Gastrocnemius medialis (tissue), 4 donors: ENCODE results near the gene BMPR1B. TPM values are rescaled to one million over a fixed set of nuclear protein-coding genes. Genes with fewer than 3 reads are reported as not detected.

ENCODE experiments used
- ATAC-seq, 2 donors: fragments of 150-250 bp; one replicate each; pipeline ENCODE4 v1.9.1; 2016
- DNase-seq, 2 donors: peaks; one replicate each; pipeline ENCODE4 v3.0.0-alpha.2; 2019
- H3K27ac ChIP-seq, 4 donors: fragments of 200-600 bp; sonication (generic); 1 replicate in 1 of 4; 2 replicates in 3 of 4; pipeline ENCODE4 v1.5.1; 2016 to 2018; ENCODE audit warnings: mild to moderate bottlenecking in 2 of 4, moderate library complexity in 1 of 4
- H3K27me3 ChIP-seq, 3 donors: fragments of 200-600 bp; sonication (generic) in 2 of 3; 1 replicate in 1 of 3; 2 replicates in 2 of 3; pipeline versions ENCODE4 v1.5.1 to v1.6.0; 2016 to 2019; ENCODE audit warnings: mild to moderate bottlenecking in 1 of 3, moderate library complexity in 1 of 3
- H3K36me3 ChIP-seq, 2 donors: fragments of 200-600 bp; sonication (generic) in 1 of 2; one replicate each; pipeline ENCODE4 v1.5.1; 2017 to 2018
- H3K4me1 ChIP-seq, 2 donors: fragments of 200-600 bp; sonication (generic) in 1 of 2; one replicate each; pipeline ENCODE4 v1.5.1; 2016 to 2017; ENCODE audit warnings: mild to moderate bottlenecking in 2 of 2
- H3K4me3 ChIP-seq, 4 donors: fragments of 200-600 bp; sonication (generic) in 3 of 4; 1 replicate in 1 of 4; 2 replicates in 3 of 4; pipeline ENCODE4 v1.5.1; 2016 to 2019; ENCODE audit warnings: mild to moderate bottlenecking in 2 of 4
- H3K9me3 ChIP-seq, 3 donors: fragments of 200-600 bp; sonication (generic) in 2 of 3; 1 replicate in 1 of 3; 2 replicates in 2 of 3; pipeline ENCODE4 v1.5.1; 2016 to 2019
- CTCF ChIP-seq, 5 experiments: fragments of 450-650 bp in 3 of 5; fragments of 200-600 bp in 2 of 5; sonication (generic) in 2 of 5; IDR thresholded peaks in 4 of 5; conservative IDR thresholded peaks in 1 of 5; 1 replicate in 4 of 5; 2 replicates in 1 of 5; pipeline ENCODE4 v1.5.1; 2016 to 2019; ENCODE audit warnings: antibody characterized with exemption in 5 of 5, mild to moderate bottlenecking in 3 of 5, moderate library complexity in 3 of 5
- POLR2A ChIP-seq, 2 donors: fragments of 450-650 bp; IDR thresholded peaks; one replicate each; pipeline ENCODE4 v1.6.1; 2017; ENCODE audit warnings: antibody characterized with exemption in 2 of 2, mild to moderate bottlenecking in 2 of 2, moderate library complexity in 2 of 2
- in situ Hi-C, 4 donors: fragments of 200-750 bp; cut with MboI; loops; one replicate each; pipeline versions ENCODE4 v1.15.0 to v1.8.0; 2017; ENCODE audit warnings: low sequenced_read_pairs in 4 of 4
- intact Hi-C: fragments of 100-400 bp; cut with DNase I; formaldehyde crosslinking; loops from one replicate; pipeline ENCODE4 v1.15.1; 2023; ENCODE audit warnings: low total_unique reads
- total RNA-seq, 4 donors: library from RNA; depleted of rRNA; stranded (reverse); fragments of >200 nt; gene quantifications; one replicate each; pipeline versions ENCODE4 v1.1.0 to v1.2.3, GENCODE V29; 2016

BMPR1B gene
- total RNA-seq, 4 donors from 2014 or later, result 0.92 to 6.9 (median 1.7) TPM

GRCh38 chr4:95102162-95102790 lies 344.5 kb downstream of the BMPR1B start:
- Histone ChIP-seq H3K27me3 (no peaks in the 10 kb centered on the region), H3K27ac (no peak overlapping the region), H3K36me3 (no peaks in the 10 kb centered on the region), H3K4me1 (peaks cover 26 to 39% of the 10 kb centered on the region in 2 donors), H3K9me3 (no peaks in the 10 kb centered on the region), H3K4me3 (no peak overlapping the region)
- intact Hi-C loops, result no loop called here
- ATAC-seq, result no peak
- in situ Hi-C loops, result loop anchor here in 3 of 4 donors (10.0 to 25.0 kb wide), 3 partner anchors 465 to 490 kb away; no protein-coding TSS in a partner anchor
- TF ChIP-seq CTCF (IDR thresholded peaks at IDR 0.05 in 4 of 5, conservative IDR thresholded peaks at IDR 0.05 in 1 of 5) (no peak), POLR2A (IDR thresholded peaks at IDR 0.05) (no peak)
- no peak for DNase-seq

GRCh38 chr4:95105112-95105511 lies 347.4 kb downstream of the BMPR1B start:
- H3K36me3 ChIP-seq, result no peaks in the 10 kb centered on the region
- peaks cover 26 to 41% of the 10 kb centered on the region in 2 donors for H3K4me1 ChIP-seq
- in situ Hi-C loops, result loop anchor here in 3 of 4 donors (10.0 to 25.0 kb wide), 3 partner anchors 468 to 493 kb away; no protein-coding TSS in a partner anchor
- H3K4me3 ChIP-seq, result no peak overlapping the region
- TF ChIP-seq POLR2A (IDR thresholded peaks at IDR 0.05), result no peak
- no peak for TF ChIP-seq CTCF (IDR thresholded peaks at IDR 0.05 in 4 of 5, conservative IDR thresholded peaks at IDR 0.05 in 1 of 5)
- no peaks in the 10 kb centered on the region for H3K27me3 ChIP-seq
- no peaks in the 10 kb centered on the region for H3K9me3 ChIP-seq
- intact Hi-C loops, result no loop called here
- peak overlapping the region in 2 of 4 donors; percentile 29 to 31 for H3K27ac ChIP-seq
- ATAC-seq, result peak; percentile 64 to 78
- DNase-seq, result no peak

- no peaks in the 10 kb centered on the region for H3K9me3 ChIP-seq
- no peaks in the 10 kb centered on the region for H3K27me3 ChIP-seq
- ATAC-seq (peak; percentile 86 to 89), DNase-seq (no peak)
- H3K4me3 ChIP-seq, result no peak overlapping the region
- TF ChIP-seq CTCF (IDR thresholded peaks at IDR 0.05 in 4 of 5, conservative IDR thresholded peaks at IDR 0.05 in 1 of 5) (no peak), POLR2A (IDR thresholded peaks at IDR 0.05) (no peak)
- peak overlapping the region in 2 of 4 donors; percentile 29 to 31 for H3K27ac ChIP-seq
- no peaks in the 10 kb centered on the region for H3K36me3 ChIP-seq
- H3K4me1 ChIP-seq, result peaks cover 26 to 41% of the 10 kb centered on the region in 2 donors
- in situ Hi-C loops, result loop anchor here in 3 of 4 donors (10.0 to 25.0 kb wide), 3 partner anchors 469 to 494 kb away; no protein-coding TSS in a partner anchor
- intact Hi-C loops, result no loop called here
Measured at GRCh38 chr4:95105983-95106382, 348.2 kb downstream of the BMPR1B start.

GRCh38 chr4:95106408-95106928 lies 348.7 kb downstream of the BMPR1B start:
- intact Hi-C loops, result no loop called here
- no peaks in the 10 kb centered on the region for H3K36me3 ChIP-seq
- H3K27ac ChIP-seq, result no peak overlapping the region
- ATAC-seq (no peak), DNase-seq (no peak)
- no peaks in the 10 kb centered on the region for H3K27me3 ChIP-seq
- TF ChIP-seq POLR2A (IDR thresholded peaks at IDR 0.05) (no peak), CTCF (IDR thresholded peaks at IDR 0.05 in 4 of 5, conservative IDR thresholded peaks at IDR 0.05 in 1 of 5) (no peak)
- H3K4me1 ChIP-seq, result peaks cover 26 to 41% of the 10 kb centered on the region in 2 donors
- in situ Hi-C loops, result loop anchor here in 3 of 4 donors (10.0 to 25.0 kb wide), 3 partner anchors 469 to 494 kb away; no protein-coding TSS in a partner anchor
- H3K9me3 ChIP-seq, result no peaks in the 10 kb centered on the region
- H3K4me3 ChIP-seq, result no peak overlapping the region
